HG03095 (cell line): ENCODE results near the gene TUBGCP2.
A peak's percentile ranks its signal among the peaks of the same experiment; 100 is the strongest.
"Not testable (repeated sequence)": the region's sequence is repeated elsewhere in the genome, so short reads cannot be mapped to it uniquely, and the experiment has no call there.

ENCODE experiments used
- ATAC-seq: cut with Tn5 transposase; IDR thresholded peaks from one replicate; pipeline ENCODE4 v1.9.1; 2021; ENCODE audit warnings: moderate library complexity; ENCODE audit not compliant: unreplicated experiment

The TUBGCP2 gene

GRCh38 chr10:133270204-133270603 lies 38.5 kb downstream of the TUBGCP2 start:
- no peak for ATAC-seq

- ATAC-seq: no peak
Measured at GRCh38 chr10:133269367-133269766, 39.3 kb downstream of the TUBGCP2 start.

GRCh38 chr10:133268532-133268931 lies 40.1 kb downstream of the TUBGCP2 start:
- ATAC-seq: no peak

- ATAC-seq: no peak
Measured at GRCh38 chr10:133267829-133268228, 40.8 kb downstream of the TUBGCP2 start.

GRCh38 chr10:133267293-133267692 lies 41.4 kb downstream of the TUBGCP2 start:
- no peak for ATAC-seq

GRCh38 chr10:133266056-133266795 lies 42.4 kb downstream of the TUBGCP2 start:
- no peak for ATAC-seq

GRCh38 chr10:133265052-133265451 lies 43.6 kb downstream of the TUBGCP2 start:
- ATAC-seq: not testable (repeated sequence)

- no peak for ATAC-seq
Measured at GRCh38 chr10:133264461-133264860, 44.2 kb downstream of the TUBGCP2 start.

- no peak for ATAC-seq
Measured at GRCh38 chr10:133263674-133264073, 45.0 kb downstream of the TUBGCP2 start.

- ATAC-seq: no peak
Measured at GRCh38 chr10:133262696-133263095, 46.0 kb downstream of the TUBGCP2 start.

- ATAC-seq: peak; percentile 60
Measured at GRCh38 chr10:133261726-133262325, 46.8 kb downstream of the TUBGCP2 start.

GRCh38 chr10:133260895-133261725 lies 47.6 kb downstream of the TUBGCP2 start:
- peak; percentile 45 for ATAC-seq

- no peak for ATAC-seq
Measured at GRCh38 chr10:133259602-133259989, 49.1 kb downstream of the TUBGCP2 start.

- ATAC-seq: no peak
Measured at GRCh38 chr10:133258818-133259601, 49.7 kb downstream of the TUBGCP2 start.

- no peak for ATAC-seq
Measured at GRCh38 chr10:133258066-133258817, 50.4 kb downstream of the TUBGCP2 start.

- ATAC-seq: no peak
Measured at GRCh38 chr10:133257489-133258065, 51.1 kb downstream of the TUBGCP2 start.

- ATAC-seq: no peak
Measured at GRCh38 chr10:133255323-133255722, 53.3 kb downstream of the TUBGCP2 start.

- no peak for ATAC-seq
Measured at GRCh38 chr10:133254421-133255120, 54.1 kb downstream of the TUBGCP2 start.

GRCh38 chr10:133253361-133253955 lies 55.2 kb downstream of the TUBGCP2 start:
- no peak for ATAC-seq
